Measurements from ENCODE around the gene SNX1. TPM values are rescaled to one million over a fixed set of nuclear protein-coding genes. Genes with fewer than 3 reads are reported as not detected.
A peak's percentile ranks its signal among the peaks of the same experiment; 100 is the strongest.

The SNX1 gene
- total RNA-seq, 2 donors from 2014 or later: 44.8 to 57.1 TPM

DNA sequence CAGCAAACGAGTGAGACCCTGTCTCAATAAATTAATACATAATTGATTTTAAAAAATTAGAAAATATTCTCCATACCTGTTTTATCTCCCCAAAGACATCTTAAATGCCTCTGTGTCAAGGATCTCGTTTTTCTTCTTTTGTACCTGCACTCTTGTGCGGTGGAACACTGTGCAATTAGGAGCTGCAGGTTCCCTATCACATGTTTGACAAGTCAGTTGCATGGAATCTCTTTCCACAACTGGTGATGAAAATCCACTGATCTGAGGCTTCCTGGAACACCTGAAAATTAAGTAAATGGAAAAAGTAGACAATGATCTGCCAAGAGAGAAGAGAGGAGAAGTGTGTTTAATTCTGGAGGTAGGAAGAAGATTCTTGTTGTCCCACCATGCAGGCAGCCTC lies 52.8 kb downstream of the SNX1 start:
- Histone ChIP-seq H3K4me3 (no peak overlapping the region), H3K27me3 (no peaks in the 10 kb centered on the region), H3K9me3 (no peaks in the 10 kb centered on the region), H3K36me3 (peaks cover 10% of the 10 kb centered on the region), H3K4me1 (peaks cover 0 to 43% of the 10 kb centered on the region in 2 donors), H3K27ac (no peak overlapping the region)
- TF ChIP-seq, protein P1, sequence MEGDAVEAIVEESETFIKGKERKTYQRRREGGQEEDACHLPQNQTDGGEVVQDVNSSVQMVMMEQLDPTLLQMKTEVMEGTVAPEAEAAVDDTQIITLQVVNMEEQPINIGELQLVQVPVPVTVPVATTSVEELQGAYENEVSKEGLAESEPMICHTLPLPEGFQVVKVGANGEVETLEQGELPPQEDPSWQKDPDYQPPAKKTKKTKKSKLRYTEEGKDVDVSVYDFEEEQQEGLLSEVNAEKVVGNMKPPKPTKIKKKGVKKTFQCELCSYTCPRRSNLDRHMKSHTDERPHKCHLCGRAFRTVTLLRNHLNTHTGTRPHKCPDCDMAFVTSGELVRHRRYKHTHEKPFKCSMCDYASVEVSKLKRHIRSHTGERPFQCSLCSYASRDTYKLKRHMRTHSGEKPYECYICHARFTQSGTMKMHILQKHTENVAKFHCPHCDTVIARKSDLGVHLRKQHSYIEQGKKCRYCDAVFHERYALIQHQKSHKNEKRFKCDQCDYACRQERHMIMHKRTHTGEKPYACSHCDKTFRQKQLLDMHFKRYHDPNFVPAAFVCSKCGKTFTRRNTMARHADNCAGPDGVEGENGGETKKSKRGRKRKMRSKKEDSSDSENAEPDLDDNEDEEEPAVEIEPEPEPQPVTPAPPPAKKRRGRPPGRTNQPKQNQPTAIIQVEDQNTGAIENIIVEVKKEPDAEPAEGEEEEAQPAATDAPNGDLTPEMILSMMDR (IDR thresholded peaks at IDR 0.05): no peak
- DNase-seq (ENCODE audit: low spot score): no peak

GRCh38 chr15:64149424-64149823 lies 53.6 kb downstream of the SNX1 start:
- peaks cover 4% of the 10 kb centered on the region for H3K36me3 ChIP-seq
- H3K4me3 ChIP-seq: no peak overlapping the region
- no peaks in the 10 kb centered on the region for H3K27me3 ChIP-seq
- DNase-seq (ENCODE audit: low spot score): no peak
- H3K9me3 ChIP-seq: no peaks in the 10 kb centered on the region
- H3K27ac ChIP-seq: no peak overlapping the region
- H3K4me1 ChIP-seq: peaks cover 0 to 49% of the 10 kb centered on the region in 2 donors
- TF ChIP-seq, protein P1 (IDR thresholded peaks at IDR 0.05): no peak

DNA sequence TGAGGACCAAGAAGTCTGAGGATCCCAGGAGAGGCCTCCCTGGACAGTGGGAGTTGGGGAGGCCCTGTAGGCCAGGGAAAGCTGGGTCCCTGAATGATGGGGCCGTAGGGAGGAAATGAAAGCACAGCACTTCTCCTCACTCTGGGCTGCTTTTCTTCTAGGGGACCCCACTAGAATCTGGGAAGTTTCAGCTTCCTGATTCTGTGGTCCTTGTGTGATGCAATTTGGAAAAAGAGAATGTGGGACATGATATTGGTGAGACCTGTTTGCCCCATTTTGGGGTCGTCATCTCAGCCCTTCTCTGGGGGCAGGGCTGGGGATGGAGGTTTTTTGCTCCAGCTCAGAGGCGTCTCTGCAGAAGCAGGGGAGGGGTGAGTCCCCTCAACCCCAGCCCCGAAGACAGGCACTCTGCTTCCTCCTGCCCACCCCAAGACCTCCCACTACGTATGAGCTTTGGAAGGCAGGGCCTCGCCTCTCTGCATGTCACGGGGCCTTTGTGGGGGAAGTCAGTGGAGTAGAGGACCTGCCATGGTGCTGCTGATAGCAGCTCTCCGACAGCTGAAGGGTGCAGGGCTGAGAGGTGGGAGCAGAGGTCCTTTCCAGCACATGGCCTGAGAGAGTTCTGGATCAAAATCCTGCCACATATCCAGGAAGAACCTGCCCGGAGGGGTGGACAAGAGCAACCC lies 54.3 kb downstream of the SNX1 start:
- Histone ChIP-seq H3K27me3 (no peaks in the 10 kb centered on the region), H3K4me1 (peaks cover 0 to 49% of the 10 kb centered on the region in 2 donors), H3K36me3 (peaks cover 2% of the 10 kb centered on the region), H3K27ac (no peak overlapping the region), H3K4me3 (no peak overlapping the region), H3K9me3 (no peaks in the 10 kb centered on the region)
- no peak for DNase-seq (ENCODE audit: low spot score)
- TF ChIP-seq, protein P1 (IDR thresholded peaks at IDR 0.05): no peak

DNA sequence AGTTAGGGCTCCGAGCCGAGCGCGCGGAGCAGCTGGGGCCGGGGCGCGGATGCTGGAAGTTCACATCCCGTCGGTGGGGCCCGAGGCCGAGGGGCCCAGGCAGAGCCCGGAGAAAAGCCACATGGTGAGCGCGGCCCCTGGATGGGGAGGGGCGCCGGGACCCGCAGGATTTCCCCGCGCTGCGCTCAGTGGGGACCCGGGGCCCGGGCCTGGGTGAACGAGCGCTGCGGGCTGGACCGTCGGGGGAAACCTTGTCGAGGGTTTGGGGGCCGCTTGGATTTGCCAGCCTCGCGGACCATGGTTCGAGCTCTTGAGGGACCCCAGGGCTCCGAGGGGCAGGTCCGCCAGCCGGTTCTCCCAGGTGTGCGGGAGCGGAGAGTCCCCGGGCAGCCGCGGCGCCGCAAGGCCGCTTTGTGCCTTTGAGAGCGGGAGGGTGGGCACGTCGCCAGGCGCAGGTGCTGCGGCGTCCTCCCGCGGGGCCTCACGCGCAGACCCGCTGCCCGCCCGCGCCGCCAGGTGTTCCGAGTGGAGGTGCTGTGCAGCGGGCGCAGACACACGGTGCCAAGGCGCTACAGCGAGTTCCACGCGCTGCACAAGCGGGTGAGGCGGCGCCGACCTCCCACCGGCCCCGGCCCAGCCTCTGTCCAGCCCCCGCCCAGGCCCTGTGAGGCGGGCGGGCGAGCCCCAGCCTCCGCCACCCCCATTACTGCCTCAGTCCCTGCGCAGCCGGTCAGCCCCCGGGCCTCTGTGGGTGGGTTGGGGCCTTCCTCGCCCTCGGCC lies 56.1 kb downstream of the SNX1 start, which contains the start of gene SNX22:
SNX22 (plus strand) TSS at position 5 of the 780 bp plus-strand sequence; CDS start at position 50, 45 bp downstream.
- TF ChIP-seq, protein P1 (IDR thresholded peaks at IDR 0.05): no peak
- peak within 1 kb of the TSS; percentile 86 to 92 for H3K27ac ChIP-seq
- no peak for DNase-seq (ENCODE audit: low spot score)

DNA sequence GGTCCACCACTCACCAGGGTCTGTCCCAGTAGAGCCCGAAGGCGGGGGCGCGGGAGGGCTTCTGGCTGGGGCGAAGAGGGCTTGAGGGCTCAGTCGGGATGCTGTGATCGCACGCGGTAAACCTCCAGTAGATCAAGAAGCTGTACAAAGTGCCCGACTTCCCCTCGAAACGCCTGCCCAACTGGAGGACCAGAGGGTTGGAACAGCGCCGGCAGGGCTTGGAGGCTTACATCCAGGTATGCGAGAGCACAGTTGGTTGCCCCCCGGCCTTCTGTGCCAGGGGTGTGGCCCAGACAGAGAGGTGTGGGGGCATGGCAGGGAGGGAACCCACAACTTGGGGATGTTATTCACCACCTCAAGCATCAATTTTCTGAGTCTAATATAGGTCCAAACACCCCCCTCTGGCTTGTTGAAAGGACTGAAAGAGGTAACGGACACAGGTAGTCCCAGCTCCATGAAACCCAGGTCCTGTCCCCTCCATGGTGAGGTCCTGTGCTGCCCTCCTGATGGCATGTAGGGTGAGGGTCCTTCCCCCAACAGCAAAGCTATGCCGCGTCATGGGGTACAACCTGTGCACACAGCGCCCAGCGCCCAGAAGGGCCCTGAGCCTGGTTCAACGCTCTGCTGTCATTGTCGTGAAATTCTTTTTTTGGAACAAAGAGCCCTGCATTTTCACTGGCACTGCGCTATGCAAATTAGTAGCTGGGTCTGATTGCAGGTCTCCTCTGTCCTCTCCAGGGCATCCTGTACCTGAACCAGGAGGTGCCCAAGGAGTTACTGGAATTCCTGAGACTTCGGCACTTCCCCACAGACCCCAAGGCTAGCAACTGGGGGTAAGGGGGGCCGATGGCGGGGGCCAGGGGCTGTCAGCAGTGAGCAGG lies 57.0 kb downstream of the SNX1 start:
- no peak for DNase-seq (ENCODE audit: low spot score)
- H3K4me1 ChIP-seq: peaks cover 0 to 47% of the 10 kb centered on the region in 2 donors
- no peaks in the 10 kb centered on the region for H3K9me3 ChIP-seq
- peak overlapping the region; percentile 86 to 92 for H3K27ac ChIP-seq
- TF ChIP-seq, protein P1 (IDR thresholded peaks at IDR 0.05): no peak
- H3K27me3 ChIP-seq: no peaks in the 10 kb centered on the region
- peaks cover 30% of the 10 kb centered on the region for H3K36me3 ChIP-seq
- peak overlapping the region; percentile 47 to 60 for H3K4me3 ChIP-seq

More for the DNA sequence above, 56.1 kb downstream of the SNX1 start, which contains the start of gene SNX22:
- Histone ChIP-seq H3K9me3 (no peaks in the 10 kb centered on the region), H3K4me1 (peaks cover 0 to 43% of the 10 kb centered on the region in 2 donors), H3K36me3 (peaks cover 21% of the 10 kb centered on the region), H3K27me3 (no peaks in the 10 kb centered on the region), H3K4me3 (peak within 1 kb of the TSS; percentile 47 to 60)

All from right atrium auricular region (tissue), 2 donors.